Endothelial cell (in vitro differentiated cells): ENCODE measurements around the gene ARHGAP15. TPM values are rescaled to one million over a fixed set of nuclear protein-coding genes. Genes with fewer than 3 reads are reported as not detected.

Experiments
- DNase-seq: peaks from one replicate; pipeline ENCODE4 v3.0.0; 2021; ENCODE audit warnings: low spot score
- H3K27ac Mint-ChIP-seq: one replicate; pipeline ENCODE4 v1.8.0; 2021; ENCODE audit warnings: mixed read lengths, inconsistent platforms; ENCODE audit not compliant: unreplicated experiment
- H3K27me3 Mint-ChIP-seq: one replicate; pipeline ENCODE4 v1.8.0; 2021; ENCODE audit warnings: mild to moderate bottlenecking, moderate library complexity, mixed read lengths, inconsistent platforms; ENCODE audit not compliant: unreplicated experiment
- H3K36me3 Mint-ChIP-seq: one replicate; pipeline ENCODE4 v1.8.0; 2021; ENCODE audit warnings: mild to moderate bottlenecking, low read depth, mixed read lengths, inconsistent platforms; ENCODE audit not compliant: unreplicated experiment
- H3K4me1 Mint-ChIP-seq: one replicate; pipeline ENCODE4 v1.8.0; 2021; ENCODE audit warnings: mild to moderate bottlenecking, mixed read lengths, inconsistent platforms; ENCODE audit not compliant: unreplicated experiment
- H3K4me3 Mint-ChIP-seq: one replicate; pipeline ENCODE4 v1.8.0; 2021; ENCODE audit warnings: mild to moderate bottlenecking, mixed read lengths, inconsistent platforms; ENCODE audit not compliant: unreplicated experiment
- H3K9me3 Mint-ChIP-seq: one replicate; pipeline ENCODE4 v1.8.0; 2021; ENCODE audit warnings: mixed read lengths, inconsistent platforms; ENCODE audit not compliant: unreplicated experiment
- CTCF ChIP-seq: fragments of 200-600 bp; sonication (generic); IDR thresholded peaks from one replicate; pipeline ENCODE4 v1.5.0; 2021; ENCODE audit warnings: antibody characterized with exemption; ENCODE audit not compliant: unreplicated experiment
- total RNA-seq: library from RNA; stranded (reverse); fragmentation: NEBNext Ultra II Directional; extraction: Animal tissue kit (Norgen Biotek cat#: 25700); gene quantifications from one replicate; pipeline ENCODE4 v1.2.1, GENCODE V29; 2021; ENCODE audit not compliant: unreplicated experiment

Gene ARHGAP15
- total RNA-seq, 1 donor from 2014 or later, result not detected

DNA sequence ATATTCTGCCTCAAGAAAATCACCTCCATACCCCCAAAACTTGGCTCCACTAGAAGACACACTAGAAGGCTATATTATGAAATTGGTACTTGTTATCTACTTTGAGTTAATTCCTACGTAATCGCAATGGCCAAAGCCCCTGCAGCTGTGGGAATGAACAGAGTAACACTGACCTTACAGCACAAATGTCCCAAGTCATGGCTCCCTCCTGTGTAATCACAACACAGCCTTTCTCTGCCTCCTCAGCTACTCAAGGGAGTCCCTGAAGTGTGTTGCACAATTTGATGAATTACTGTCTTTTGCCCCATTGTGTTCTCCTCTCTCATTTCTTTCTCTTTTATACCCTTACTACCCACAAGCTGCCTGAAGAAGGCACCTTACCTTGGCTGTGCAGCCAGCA is 375.2 kb downstream of the ARHGAP15 start:
- H3K27ac Mint-ChIP-seq, result no peak overlapping the region
- no peak for TF ChIP-seq CTCF
- no peaks in the 10 kb centered on the region for H3K36me3 Mint-ChIP-seq
- no peak overlapping the region for H3K4me3 Mint-ChIP-seq
- H3K4me1 Mint-ChIP-seq, result no peaks in the 10 kb centered on the region
- no peaks in the 10 kb centered on the region for H3K9me3 Mint-ChIP-seq
- H3K27me3 Mint-ChIP-seq, result peaks cover 3% of the 10 kb centered on the region
- no peak for DNase-seq

GRCh38 chr2:143505542-143505941 is 376.3 kb downstream of the ARHGAP15 start:
- Mint-ChIP-seq H3K27me3 (peaks cover 3% of the 10 kb centered on the region), H3K4me1 (no peaks in the 10 kb centered on the region), H3K4me3 (no peak overlapping the region), H3K9me3 (no peaks in the 10 kb centered on the region), H3K36me3 (no peaks in the 10 kb centered on the region), H3K27ac (no peak overlapping the region)
- DNase-seq, result no peak
- TF ChIP-seq CTCF, result no peak

DNA sequence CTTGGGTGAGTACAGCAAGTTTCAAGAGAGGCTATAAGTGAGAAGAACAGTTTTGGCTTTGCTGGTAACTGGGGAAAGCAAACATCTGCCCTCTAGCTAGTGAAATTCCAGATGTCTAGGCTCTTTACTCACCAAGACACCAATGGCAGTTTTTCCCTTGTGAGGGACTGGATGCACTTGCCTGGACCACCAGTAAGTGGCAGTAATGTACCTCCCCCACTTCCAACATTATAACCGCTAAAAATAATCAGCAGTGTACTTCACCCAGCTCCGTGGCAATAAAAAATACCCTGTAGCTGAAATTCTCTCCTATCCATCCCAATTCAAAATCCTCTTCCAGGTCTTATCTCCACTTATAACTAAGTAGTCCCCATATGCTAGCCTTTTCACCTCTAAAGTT is 383.9 kb downstream of the ARHGAP15 start:
- Mint-ChIP-seq H3K36me3 (no peaks in the 10 kb centered on the region), H3K4me1 (peaks cover 10% of the 10 kb centered on the region), H3K27ac (no peak overlapping the region), H3K4me3 (no peak overlapping the region), H3K9me3 (no peaks in the 10 kb centered on the region), H3K27me3 (peaks cover 2% of the 10 kb centered on the region)
- peak; percentile 46 for DNase-seq
- peak; percentile 60 for TF ChIP-seq CTCF

- Mint-ChIP-seq H3K27me3 (peaks cover 2% of the 10 kb centered on the region), H3K9me3 (no peaks in the 10 kb centered on the region), H3K36me3 (no peaks in the 10 kb centered on the region), H3K4me1 (peaks cover 10% of the 10 kb centered on the region), H3K4me3 (no peak overlapping the region), H3K27ac (no peak overlapping the region)
- TF ChIP-seq CTCF, result no peak
- DNase-seq, result no peak
These were observed 385.2 kb downstream of the ARHGAP15 start for GRCh38 chr2:143514413-143514812.

DNA sequence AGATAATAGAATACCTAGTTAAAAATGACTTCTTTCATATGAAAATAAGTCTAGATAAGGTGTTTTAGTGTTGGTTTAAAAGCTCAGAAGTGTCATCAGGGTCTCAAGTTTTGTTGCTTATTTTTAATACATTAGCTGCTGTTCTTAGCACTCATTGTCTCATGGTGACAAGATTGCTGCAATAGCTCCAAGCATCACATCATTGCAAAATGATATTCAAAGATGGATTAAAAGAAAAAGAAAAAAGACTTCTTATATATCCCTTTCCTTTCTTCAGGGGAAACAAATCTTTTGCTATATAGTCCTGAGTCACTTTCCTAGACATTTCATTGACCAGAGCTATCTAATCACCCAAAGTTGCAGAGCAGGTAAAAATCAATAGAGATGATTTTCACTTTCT is 386.1 kb downstream of the ARHGAP15 start:
- TF ChIP-seq CTCF, result no peak
- Mint-ChIP-seq H3K27ac (no peak overlapping the region), H3K9me3 (no peaks in the 10 kb centered on the region), H3K4me3 (no peak overlapping the region), H3K27me3 (peaks cover 2% of the 10 kb centered on the region), H3K36me3 (no peaks in the 10 kb centered on the region), H3K4me1 (peaks cover 10% of the 10 kb centered on the region)
- DNase-seq, result no peak
